ENCODE results near the gene SYNGR3. TPM values are rescaled to one million over a fixed set of nuclear protein-coding genes. Genes with fewer than 3 reads are reported as not detected.

SYNGR3 gene
- total RNA-seq, 1 experiment from 2014 or later: 4.3 TPM

DNA sequence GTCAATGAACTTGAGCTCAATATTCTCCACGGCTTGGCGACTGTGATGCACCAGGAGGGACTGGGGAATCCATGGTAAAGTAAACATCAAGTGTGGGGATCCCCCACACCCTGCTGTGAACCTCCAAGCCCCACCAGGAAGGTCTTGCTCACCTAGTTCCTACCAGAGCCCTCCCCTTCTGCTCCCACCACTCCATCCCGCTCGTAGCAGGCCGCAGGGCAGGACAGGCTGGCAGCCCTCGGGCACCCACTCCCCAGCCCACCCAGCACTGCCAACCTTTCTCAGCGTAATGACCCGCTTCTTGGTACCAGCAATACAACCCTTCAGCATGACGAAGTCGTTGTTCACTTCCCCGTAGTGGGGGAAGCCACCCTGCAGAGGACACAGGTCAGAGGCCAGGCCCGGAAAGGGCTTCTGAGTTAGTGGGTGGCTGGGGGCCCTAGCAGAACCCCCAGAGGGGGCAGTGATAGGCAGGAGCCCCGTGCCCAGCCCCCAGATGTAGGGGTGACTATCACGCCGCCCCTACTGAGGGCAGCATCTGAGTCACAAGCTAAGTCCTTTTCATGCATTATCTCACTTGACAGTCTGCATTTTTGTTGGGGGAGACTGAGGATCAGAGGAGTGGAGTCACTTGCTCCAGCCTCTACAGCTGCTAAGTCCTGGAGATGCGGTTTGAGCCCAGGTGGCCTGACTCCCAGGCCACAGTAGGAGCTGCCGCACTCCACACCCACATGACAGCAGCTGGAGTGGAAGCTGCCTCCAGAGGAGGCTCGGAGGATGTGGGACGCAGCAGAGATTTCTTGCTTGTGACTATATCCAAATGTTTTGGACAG, 44.0 kb upstream of the SYNGR3 start:
- intact Hi-C loops (cut with micrococcal nuclease; ENCODE audit: unreplicated experiment): no loop called here
- Histone ChIP-seq H3K27me3 (ENCODE audit: insufficient read depth, low read depth) (no peaks in the 10 kb centered on the region), H4K20me1 (ENCODE audit: insufficient read depth) (0 out of 2 replicates have a peak, but pooled peaks cover 3% of the 10 kb centered on the region), H3K4me1 (replicated peaks; ENCODE audit: insufficient read depth) (peaks cover 15% of the 10 kb centered on the region), H2AFZ (no peak overlapping the region), H3K4me3 (no peak overlapping the region), H3K79me2 (ENCODE audit: low read depth) (peaks cover 13% of the 10 kb centered on the region; the same call in 1 of the 2 replicates), H3K4me2 (no peak overlapping the region), H3K9me3 (ENCODE audit: insufficient read depth, low read depth) (no peaks in the 10 kb centered on the region), H3K36me3 (ENCODE audit: low read depth) (no peaks in the 10 kb centered on the region), H3K27ac (no peak overlapping the region), H3F3A (ENCODE audit: insufficient read depth, low read depth) (peaks cover 33% of the 10 kb centered on the region; the same call in 1 of the 2 replicates), H3K9me2 (ENCODE audit: insufficient read depth) (no peaks in the 10 kb centered on the region)
- ChIA-PET CTCF (interaction anchor here (0.6 kb wide), 1 partner anchor 193 kb away, joined by 7 read pairs; no protein-coding TSS in a partner anchor), POLR2A (ENCODE audit: unreplicated experiment) (no interaction called here)
- DNase-seq: no peak
- TF ChIP-seq, protein P1, sequence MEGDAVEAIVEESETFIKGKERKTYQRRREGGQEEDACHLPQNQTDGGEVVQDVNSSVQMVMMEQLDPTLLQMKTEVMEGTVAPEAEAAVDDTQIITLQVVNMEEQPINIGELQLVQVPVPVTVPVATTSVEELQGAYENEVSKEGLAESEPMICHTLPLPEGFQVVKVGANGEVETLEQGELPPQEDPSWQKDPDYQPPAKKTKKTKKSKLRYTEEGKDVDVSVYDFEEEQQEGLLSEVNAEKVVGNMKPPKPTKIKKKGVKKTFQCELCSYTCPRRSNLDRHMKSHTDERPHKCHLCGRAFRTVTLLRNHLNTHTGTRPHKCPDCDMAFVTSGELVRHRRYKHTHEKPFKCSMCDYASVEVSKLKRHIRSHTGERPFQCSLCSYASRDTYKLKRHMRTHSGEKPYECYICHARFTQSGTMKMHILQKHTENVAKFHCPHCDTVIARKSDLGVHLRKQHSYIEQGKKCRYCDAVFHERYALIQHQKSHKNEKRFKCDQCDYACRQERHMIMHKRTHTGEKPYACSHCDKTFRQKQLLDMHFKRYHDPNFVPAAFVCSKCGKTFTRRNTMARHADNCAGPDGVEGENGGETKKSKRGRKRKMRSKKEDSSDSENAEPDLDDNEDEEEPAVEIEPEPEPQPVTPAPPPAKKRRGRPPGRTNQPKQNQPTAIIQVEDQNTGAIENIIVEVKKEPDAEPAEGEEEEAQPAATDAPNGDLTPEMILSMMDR (conservative IDR thresholded peaks at IDR 0.05): no peak
- TF ChIP-seq EZH2 (IDR thresholded peaks at IDR 0.05; ENCODE audit: low read depth): no peak
- no TSS peak for BruUV-seq (replicated peaks)

DNA sequence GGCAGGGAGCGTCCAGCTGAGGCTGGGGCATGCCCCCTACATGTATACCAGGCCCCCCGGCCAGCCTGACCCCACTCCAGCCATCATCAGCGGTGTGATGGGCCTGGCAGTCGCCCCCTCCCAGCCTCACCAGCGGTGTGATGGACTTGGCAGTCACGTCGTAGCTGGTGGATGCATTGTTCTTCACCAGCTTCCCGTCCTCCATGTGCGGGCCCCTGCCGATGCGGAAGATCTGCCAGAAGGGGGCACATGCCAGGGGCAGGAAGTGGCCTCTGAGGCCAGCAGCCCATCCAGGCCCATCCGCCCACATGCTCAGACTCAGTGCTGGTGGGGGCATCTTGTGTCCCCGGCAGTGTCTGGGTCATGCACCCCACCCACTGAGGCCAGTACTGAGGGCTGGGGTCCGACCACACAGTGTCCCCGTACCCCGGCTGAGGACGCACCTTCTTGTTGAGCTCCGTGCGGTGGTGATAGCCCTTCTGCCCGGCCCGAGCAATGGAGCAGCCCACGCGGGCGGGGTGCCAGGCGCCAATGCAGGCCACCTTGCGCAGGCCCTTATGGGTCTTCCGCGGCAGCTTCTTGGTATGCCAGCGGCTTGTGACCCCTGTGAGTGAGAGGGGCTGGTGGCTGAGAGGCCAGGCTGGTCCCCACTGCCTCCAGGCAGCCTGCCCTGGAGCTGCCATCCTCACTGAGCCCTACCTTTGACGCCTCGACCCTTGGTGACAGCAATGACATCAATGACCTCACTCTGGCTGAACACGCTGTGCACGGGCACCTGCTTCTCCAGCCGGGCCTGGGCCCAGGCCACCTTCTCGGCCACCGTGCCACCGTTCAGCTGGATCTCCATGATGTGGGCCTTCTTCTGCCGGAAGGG, 43.0 kb upstream of the SYNGR3 start:
- H3K79me2 ChIP-seq (ENCODE audit: low read depth): peaks cover 6% of the 10 kb centered on the region; the same call in 1 of the 2 replicates
- TF ChIP-seq EZH2 (IDR thresholded peaks at IDR 0.05; ENCODE audit: low read depth): no peak
- TF ChIP-seq, protein P1 (conservative IDR thresholded peaks at IDR 0.05): no peak
- ChIA-PET CTCF (interaction anchor here (0.6 kb wide), 1 partner anchor 192 kb away, joined by 7 read pairs; no protein-coding TSS in a partner anchor), POLR2A (ENCODE audit: unreplicated experiment) (no interaction called here)
- H3K27ac ChIP-seq: no peak overlapping the region
- peaks cover 23% of the 10 kb centered on the region; the same call in 1 of the 2 replicates for H3F3A ChIP-seq (ENCODE audit: insufficient read depth, low read depth)
- H3K4me3 ChIP-seq: no peak overlapping the region
- H3K9me3 ChIP-seq (ENCODE audit: insufficient read depth, low read depth): no peaks in the 10 kb centered on the region
- H2AFZ ChIP-seq: no peak overlapping the region
- H3K9me2 ChIP-seq (ENCODE audit: insufficient read depth): no peaks in the 10 kb centered on the region
- 0 out of 2 replicates have a peak, but pooled peaks cover 3% of the 10 kb centered on the region for H4K20me1 ChIP-seq (ENCODE audit: insufficient read depth)
- no TSS peak for BruUV-seq (replicated peaks)
- H3K4me1 ChIP-seq (replicated peaks; ENCODE audit: insufficient read depth): peaks cover 5% of the 10 kb centered on the region
- H3K36me3 ChIP-seq (ENCODE audit: low read depth): no peaks in the 10 kb centered on the region
- H3K27me3 ChIP-seq (ENCODE audit: insufficient read depth, low read depth): no peaks in the 10 kb centered on the region
- intact Hi-C loops (cut with micrococcal nuclease; ENCODE audit: unreplicated experiment): no loop called here
- DNase-seq: no peak
- no peak overlapping the region for H3K4me2 ChIP-seq

DNA sequence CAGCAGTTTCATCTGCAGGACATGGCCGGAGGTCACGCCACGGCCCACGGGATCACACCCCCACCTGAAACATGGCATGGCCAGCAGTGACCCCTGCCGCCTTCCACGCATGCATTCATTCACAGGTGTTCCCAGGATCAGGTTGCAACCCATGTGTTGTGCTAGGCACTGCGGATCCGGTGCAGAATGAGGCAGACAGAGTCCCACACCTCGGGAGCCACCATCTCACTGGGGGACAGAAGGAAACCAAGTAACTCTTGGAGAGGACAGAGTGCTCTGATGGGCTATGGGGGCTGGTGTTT, 42.5 kb upstream of the SYNGR3 start:
- H3K79me2 ChIP-seq (ENCODE audit: low read depth): peaks cover 6% of the 10 kb centered on the region; the same call in 1 of the 2 replicates
- H4K20me1 ChIP-seq (ENCODE audit: insufficient read depth): 0 out of 2 replicates have a peak, but pooled peaks cover 3% of the 10 kb centered on the region
- no peak overlapping the region for H3K4me2 ChIP-seq
- CTCF ChIA-PET: no interaction called here
- intact Hi-C loops (cut with micrococcal nuclease; ENCODE audit: unreplicated experiment): no loop called here
- no peak for DNase-seq
- no peak overlapping the region for H3K27ac ChIP-seq
- no TSS peak for BruUV-seq (replicated peaks)
- H3K27me3 ChIP-seq (ENCODE audit: insufficient read depth, low read depth): no peaks in the 10 kb centered on the region
- peaks cover 17% of the 10 kb centered on the region; the same call in 1 of the 2 replicates for H3F3A ChIP-seq (ENCODE audit: insufficient read depth, low read depth)
- H3K4me3 ChIP-seq: no peak overlapping the region
- POLR2A ChIA-PET (ENCODE audit: unreplicated experiment): no interaction called here
- H3K4me1 ChIP-seq (replicated peaks; ENCODE audit: insufficient read depth): 0 out of 2 replicates have a peak, but pooled peaks cover under 1% of the 10 kb centered on the region
- no peaks in the 10 kb centered on the region for H3K9me3 ChIP-seq (ENCODE audit: insufficient read depth, low read depth)
- no peaks in the 10 kb centered on the region for H3K9me2 ChIP-seq (ENCODE audit: insufficient read depth)
- no peak for TF ChIP-seq EZH2 (IDR thresholded peaks at IDR 0.05; ENCODE audit: low read depth)
- TF ChIP-seq, protein P1 (conservative IDR thresholded peaks at IDR 0.05): no peak
- H2AFZ ChIP-seq: no peak overlapping the region
- H3K36me3 ChIP-seq (ENCODE audit: low read depth): no peaks in the 10 kb centered on the region

Data from PC-9 (cell line).